Ishikawa (cell line): ENCODE results near the gene SYCP2L.

Experiments
- CEBPB ChIP-seq: IDR thresholded peaks from 2 replicates; pipeline ENCODE4 v1.6.1; 2012
- CREB1 ChIP-seq: IDR thresholded peaks from 2 replicates; pipeline ENCODE4 v1.6.1; 2012; ENCODE audit warnings: low read depth
- EGR1 ChIP-seq: IDR thresholded peaks from 2 replicates; pipeline ENCODE4 v1.6.1; 2012
- EP300 ChIP-seq: IDR thresholded peaks from 2 replicates; pipeline ENCODE4 v1.6.1; 2012; ENCODE audit warnings: borderline replicate concordance
- FOXM1 ChIP-seq: IDR thresholded peaks from 2 replicates; pipeline ENCODE4 v1.6.1; 2012; ENCODE audit warnings: low read depth, borderline replicate concordance
- MAX ChIP-seq: IDR thresholded peaks from 2 replicates; pipeline ENCODE4 v1.6.1; 2012
- NFIC ChIP-seq: IDR thresholded peaks from 2 replicates; pipeline ENCODE4 v1.6.1; 2012
- RAD21 ChIP-seq: IDR thresholded peaks from 2 replicates; pipeline ENCODE4 v1.6.1; 2012; ENCODE audit warnings: low read depth
- REST ChIP-seq: IDR thresholded peaks from 2 replicates; pipeline ENCODE4 v1.6.1; 2012; ENCODE audit warnings: low read depth, mild to moderate bottlenecking
- TAF1 ChIP-seq: IDR thresholded peaks from 2 replicates; pipeline ENCODE4 v1.6.1; 2012; ENCODE audit warnings: low read depth, mild to moderate bottlenecking
- TCF12 ChIP-seq: IDR thresholded peaks from 2 replicates; pipeline ENCODE4 v1.6.1; 2012; ENCODE audit warnings: low read depth
- TEAD4 ChIP-seq: IDR thresholded peaks from 2 replicates; pipeline ENCODE4 v1.6.1; 2012
- USF1 ChIP-seq: IDR thresholded peaks from 2 replicates; pipeline ENCODE4 v1.6.1; 2012
- YY1 ChIP-seq: IDR thresholded peaks from 2 replicates; pipeline ENCODE4 v1.6.1; 2012; ENCODE audit warnings: low read depth
- ZBTB7A ChIP-seq: IDR thresholded peaks from 2 replicates; pipeline ENCODE4 v1.6.1; 2012; ENCODE audit warnings: low read depth

Gene SYCP2L

GRCh38 chr6:11018225-11018624 is 131.4 kb downstream of the SYCP2L start:
- no peak for TF ChIP-seq RAD21
- TF ChIP-seq YY1 = no peak
- TF ChIP-seq TCF12 = no peak
- no peak for TF ChIP-seq EP300
- no peak for TF ChIP-seq CREB1
- TF ChIP-seq TEAD4 = no peak
- TF ChIP-seq ZBTB7A = no peak
- no peak for TF ChIP-seq TAF1
- TF ChIP-seq MAX = no peak
- no peak for TF ChIP-seq CEBPB
- TF ChIP-seq REST = no peak
- no peak for TF ChIP-seq USF1
- no peak for TF ChIP-seq EGR1
- no peak for TF ChIP-seq FOXM1
- TF ChIP-seq NFIC = no peak

GRCh38 chr6:11021003-11021402 is 134.2 kb downstream of the SYCP2L start:
- TF ChIP-seq NFIC (no peak), MAX (no peak), FOXM1 (no peak), EP300 (no peak), TEAD4 (no peak), YY1 (no peak), USF1 (no peak), TAF1 (no peak), CEBPB (no peak), REST (no peak), ZBTB7A (no peak), TCF12 (no peak), RAD21 (no peak), EGR1 (no peak)

GRCh38 chr6:11021714-11022113 is 134.9 kb downstream of the SYCP2L start:
- no peak for TF ChIP-seq NFIC

- no peak for TF ChIP-seq ZBTB7A
- no peak for TF ChIP-seq TAF1
- TF ChIP-seq NFIC = no peak
- TF ChIP-seq REST = no peak
These were observed 136.2 kb downstream of the SYCP2L start for GRCh38 chr6:11023032-11023431.
